Chondrocyte (in vitro differentiated cells): ENCODE measurements around the gene FBXO22. TPM values are rescaled to one million over a fixed set of nuclear protein-coding genes. Genes with fewer than 3 reads are reported as not detected.

Experiments
- DNase-seq: peaks from one replicate; pipeline ENCODE4 v3.0.0; 2021; ENCODE audit warnings: mixed read lengths, low spot score
- H3K27ac Mint-ChIP-seq: one replicate; pipeline ENCODE4 v1.8.0; 2021; ENCODE audit warnings: mild to moderate bottlenecking, moderate library complexity, mixed read lengths; ENCODE audit not compliant: unreplicated experiment
- H3K27me3 Mint-ChIP-seq: 2 replicates; pipeline ENCODE4 v1.8.0; 2021; ENCODE audit warnings: low read depth, mixed read lengths
- H3K36me3 Mint-ChIP-seq: 2 replicates; pipeline ENCODE4 v1.8.0; 2021; ENCODE audit warnings: low read depth, mixed read lengths
- H3K4me1 Mint-ChIP-seq: 2 replicates; pipeline ENCODE4 v1.8.0; 2021; ENCODE audit warnings: low read depth, mild to moderate bottlenecking, mixed read lengths
- H3K4me3 Mint-ChIP-seq: one replicate; pipeline ENCODE4 v1.8.0; 2021; ENCODE audit warnings: mild to moderate bottlenecking, moderate library complexity, mixed read lengths; ENCODE audit not compliant: unreplicated experiment
- H3K9me3 Mint-ChIP-seq: 2 replicates; pipeline ENCODE4 v1.8.0; 2021; ENCODE audit warnings: low read depth, mixed read lengths
- total RNA-seq: library from RNA; stranded (reverse); gene quantifications from 3 replicates; pipeline ENCODE4 v1.2.1, GENCODE V29; 2021
- TF ChIP-seq, protein P1 (sequence below): fragments of 200-600 bp; sonication (generic); IDR thresholded peaks from 2 replicates; pipeline ENCODE4 v1.5.0; 2021; ENCODE audit warnings: antibody characterized with exemption, mild to moderate bottlenecking, moderate library complexity

FBXO22 gene
- total RNA-seq, 1 donor from 2014 or later = 33.6 TPM

DNA sequence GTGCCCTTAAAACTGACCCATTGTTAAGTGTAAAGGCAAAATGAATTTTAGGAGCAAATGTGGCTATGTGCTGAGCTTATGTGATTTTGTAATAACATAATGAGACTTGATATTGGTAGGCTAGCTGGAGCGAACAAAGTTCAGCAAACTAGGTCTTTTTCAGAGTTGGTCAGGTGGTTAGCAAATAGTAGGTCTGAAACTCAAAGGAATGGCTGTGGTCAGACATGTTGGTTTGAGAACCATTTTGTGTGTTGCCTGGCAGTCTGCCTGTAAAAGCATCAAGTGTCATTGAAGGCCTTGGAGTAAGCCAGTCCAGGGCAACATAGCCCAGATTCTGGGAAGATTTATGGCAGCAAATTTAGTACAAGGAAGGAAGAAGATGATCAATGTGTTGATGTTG, 16.4 kb downstream of the FBXO22 start:
- peaks cover 23% of the 10 kb centered on the region for H3K4me1 Mint-ChIP-seq
- no peaks in the 10 kb centered on the region for H3K27me3 Mint-ChIP-seq
- H3K27ac Mint-ChIP-seq = no peak overlapping the region
- H3K4me3 Mint-ChIP-seq = no peak overlapping the region
- H3K36me3 Mint-ChIP-seq = peaks cover 15% of the 10 kb centered on the region
- TF ChIP-seq, protein P1, sequence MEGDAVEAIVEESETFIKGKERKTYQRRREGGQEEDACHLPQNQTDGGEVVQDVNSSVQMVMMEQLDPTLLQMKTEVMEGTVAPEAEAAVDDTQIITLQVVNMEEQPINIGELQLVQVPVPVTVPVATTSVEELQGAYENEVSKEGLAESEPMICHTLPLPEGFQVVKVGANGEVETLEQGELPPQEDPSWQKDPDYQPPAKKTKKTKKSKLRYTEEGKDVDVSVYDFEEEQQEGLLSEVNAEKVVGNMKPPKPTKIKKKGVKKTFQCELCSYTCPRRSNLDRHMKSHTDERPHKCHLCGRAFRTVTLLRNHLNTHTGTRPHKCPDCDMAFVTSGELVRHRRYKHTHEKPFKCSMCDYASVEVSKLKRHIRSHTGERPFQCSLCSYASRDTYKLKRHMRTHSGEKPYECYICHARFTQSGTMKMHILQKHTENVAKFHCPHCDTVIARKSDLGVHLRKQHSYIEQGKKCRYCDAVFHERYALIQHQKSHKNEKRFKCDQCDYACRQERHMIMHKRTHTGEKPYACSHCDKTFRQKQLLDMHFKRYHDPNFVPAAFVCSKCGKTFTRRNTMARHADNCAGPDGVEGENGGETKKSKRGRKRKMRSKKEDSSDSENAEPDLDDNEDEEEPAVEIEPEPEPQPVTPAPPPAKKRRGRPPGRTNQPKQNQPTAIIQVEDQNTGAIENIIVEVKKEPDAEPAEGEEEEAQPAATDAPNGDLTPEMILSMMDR = no peak
- no peak for DNase-seq
- H3K9me3 Mint-ChIP-seq = no peaks in the 10 kb centered on the region

DNA sequence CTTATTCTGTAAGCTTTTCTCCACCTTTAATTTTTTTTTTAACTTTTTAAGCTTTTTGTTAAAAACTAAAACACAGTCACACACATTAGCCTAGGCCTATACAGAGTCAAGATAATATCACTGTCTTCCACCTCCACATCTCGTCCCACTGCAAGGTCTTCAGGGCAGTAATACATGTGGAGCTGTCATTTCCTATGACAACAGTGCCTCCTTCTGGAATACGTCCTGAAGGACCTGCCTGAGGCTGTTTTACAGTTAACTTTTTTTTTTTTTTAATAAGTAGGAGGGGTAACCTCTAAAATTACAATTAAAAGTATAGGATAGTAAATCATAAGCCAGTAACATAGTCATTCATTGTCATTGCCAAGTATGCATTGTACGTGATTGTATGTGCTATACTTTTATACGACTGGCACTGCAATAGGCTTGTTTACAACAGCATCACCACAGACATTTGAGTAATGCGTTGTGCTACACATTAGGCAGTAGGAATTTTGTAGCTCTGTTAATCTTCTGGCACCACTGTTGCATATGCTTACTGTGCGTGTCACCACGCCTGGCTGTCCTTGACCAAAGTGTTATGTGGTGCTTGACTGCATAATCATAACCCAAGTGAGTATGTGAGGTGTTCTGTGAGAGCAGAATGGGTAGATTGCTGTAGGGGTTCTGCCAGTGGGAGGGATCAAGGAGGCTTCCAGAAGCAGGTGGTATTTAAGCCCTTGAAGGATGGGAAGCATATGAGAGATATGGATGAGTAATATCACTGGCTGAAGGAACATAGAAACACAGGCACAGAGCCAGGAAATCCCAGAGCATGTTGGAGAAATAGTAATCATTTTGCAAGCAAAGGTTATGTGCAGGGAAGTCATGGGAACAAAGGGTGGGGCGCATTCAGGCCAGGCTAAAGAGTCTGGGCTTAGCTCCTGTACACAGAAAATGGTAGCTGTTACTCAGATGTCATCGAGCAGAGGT, 18.3 kb downstream of the FBXO22 start:
- H3K4me1 Mint-ChIP-seq = peaks cover 31% of the 10 kb centered on the region
- no peaks in the 10 kb centered on the region for H3K9me3 Mint-ChIP-seq

DNA sequence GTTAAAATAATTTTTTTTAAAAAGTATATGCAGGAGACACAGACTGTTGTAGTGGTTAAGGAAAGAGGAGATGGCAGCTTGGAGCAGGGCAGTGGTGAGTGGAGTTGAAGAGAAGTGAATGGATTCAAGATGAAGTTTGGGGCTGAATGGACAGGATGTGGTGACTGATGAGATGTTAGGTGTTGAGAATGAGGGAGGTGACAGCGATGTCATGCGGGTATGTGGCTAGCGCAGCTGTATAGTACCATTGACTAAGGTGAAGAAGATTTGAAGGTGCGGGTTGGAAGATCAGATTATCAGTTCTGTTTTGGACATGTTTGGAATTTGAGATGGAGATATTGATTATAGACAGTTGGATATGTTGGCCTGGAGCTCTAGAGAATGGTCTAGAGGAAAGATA, 20.1 kb downstream of the FBXO22 start:
- Mint-ChIP-seq H3K36me3 (peaks cover 13% of the 10 kb centered on the region), H3K27ac (no peak overlapping the region), H3K4me3 (no peak overlapping the region), H3K4me1 (peaks cover 31% of the 10 kb centered on the region), H3K9me3 (no peaks in the 10 kb centered on the region), H3K27me3 (no peaks in the 10 kb centered on the region)
- TF ChIP-seq, protein P1 = no peak
- DNase-seq = no peak

More for the DNA sequence above, 18.3 kb downstream of the FBXO22 start:
- H3K27me3 Mint-ChIP-seq = no peaks in the 10 kb centered on the region
- H3K36me3 Mint-ChIP-seq = peaks cover 19% of the 10 kb centered on the region
- peak overlapping the region; percentile 56 for H3K27ac Mint-ChIP-seq
- H3K4me3 Mint-ChIP-seq = no peak overlapping the region
- TF ChIP-seq, protein P1 = peak; percentile 76
- no peak for DNase-seq

DNA sequence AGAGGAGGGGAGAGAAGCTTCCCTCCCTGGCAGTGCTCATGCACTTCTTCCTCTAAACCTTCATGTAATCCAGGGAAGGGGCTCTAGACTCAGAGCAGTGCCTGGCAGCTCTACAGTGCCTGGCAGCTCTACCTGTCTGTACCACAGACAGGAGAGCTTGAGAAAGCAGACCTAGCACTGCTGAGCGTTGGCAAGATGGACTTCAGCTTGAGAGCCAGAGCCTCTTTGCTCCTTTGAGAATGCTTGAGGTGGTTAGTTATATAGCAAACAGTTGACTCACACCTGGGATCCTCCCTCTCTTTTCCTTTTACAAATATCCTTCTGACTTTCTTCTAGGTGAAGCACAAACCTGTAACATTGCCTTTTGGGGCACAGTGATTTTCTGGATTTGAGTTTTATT, 20.9 kb downstream of the FBXO22 start:
- peaks cover 29% of the 10 kb centered on the region for H3K4me1 Mint-ChIP-seq
- no peak overlapping the region for H3K27ac Mint-ChIP-seq
- no peak overlapping the region for H3K4me3 Mint-ChIP-seq
- H3K27me3 Mint-ChIP-seq = no peaks in the 10 kb centered on the region
- peaks cover 13% of the 10 kb centered on the region for H3K36me3 Mint-ChIP-seq
- DNase-seq = no peak
- TF ChIP-seq, protein P1 = no peak
- no peaks in the 10 kb centered on the region for H3K9me3 Mint-ChIP-seq

DNA sequence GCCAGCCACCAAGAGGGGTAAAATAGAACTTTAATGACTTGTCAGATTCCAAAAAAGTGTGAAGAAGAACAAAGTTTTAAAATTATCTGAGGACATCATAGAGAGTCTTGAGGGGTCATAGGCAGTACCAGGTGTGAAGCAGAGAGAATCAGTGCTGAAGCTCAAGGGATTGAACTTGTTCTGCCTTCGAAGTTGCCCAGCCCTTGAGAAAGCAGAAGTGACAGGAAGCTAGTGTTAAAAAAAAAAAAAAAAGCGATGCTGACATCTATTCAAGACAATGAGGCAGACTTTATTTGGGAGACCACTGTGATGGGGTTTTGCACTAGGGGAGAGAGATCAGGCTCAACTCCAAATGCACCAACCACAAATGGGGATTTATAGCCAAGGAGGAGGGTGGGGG, 21.8 kb downstream of the FBXO22 start:
- no peaks in the 10 kb centered on the region for H3K27me3 Mint-ChIP-seq
- H3K4me1 Mint-ChIP-seq = peaks cover 21% of the 10 kb centered on the region
- no peak overlapping the region for H3K4me3 Mint-ChIP-seq
- H3K9me3 Mint-ChIP-seq = no peaks in the 10 kb centered on the region
- no peak for DNase-seq
- peaks cover 14% of the 10 kb centered on the region for H3K36me3 Mint-ChIP-seq
- TF ChIP-seq, protein P1 = no peak
- H3K27ac Mint-ChIP-seq = no peak overlapping the region
